WTC11 (cell line): Measurements from ENCODE around the gene ZNF429.

Experiments
- ARID4B ChIP-seq: sonication (generic); formaldehyde crosslinking; IDR thresholded peaks from 2 replicates; pipeline ENCODE4 v1.8.0; 2023; ENCODE audit warnings: missing genetic modification reagents, mild to moderate bottlenecking, borderline replicate concordance
- ATF1 ChIP-seq: sonication (generic); formaldehyde crosslinking; IDR thresholded peaks from 2 replicates; pipeline ENCODE4 v1.8.1; 2023; ENCODE audit warnings: mild to moderate bottlenecking, moderate library complexity, missing genetic modification reagents
- ATF2 ChIP-seq: sonication (generic); formaldehyde crosslinking; IDR thresholded peaks from 2 replicates; pipeline ENCODE4 v1.8.1; 2022; ENCODE audit warnings: low read depth, missing genetic modification reagents, borderline replicate concordance
- ATF6 ChIP-seq: sonication (generic); formaldehyde crosslinking; IDR thresholded peaks from 2 replicates; pipeline ENCODE4 v1.8.1; 2023; ENCODE audit warnings: mild to moderate bottlenecking, missing genetic modification reagents
- CTCF ChIP-seq: fragments of 200-600 bp; IDR thresholded peaks from 2 replicates; pipeline ENCODE4 v1.8.0; 2022; ENCODE audit warnings: antibody characterized with exemption
- HMGXB4 ChIP-seq: sonication (generic); formaldehyde crosslinking; IDR thresholded peaks from 2 replicates; pipeline ENCODE4 v1.8.1; 2023; ENCODE audit warnings: mild to moderate bottlenecking, moderate library complexity, missing genetic modification reagents
- NFE2L1 ChIP-seq: sonication (generic); formaldehyde crosslinking; IDR thresholded peaks from 2 replicates; pipeline ENCODE4 v1.8.1; 2023; ENCODE audit warnings: missing genetic modification reagents
- NR3C1 ChIP-seq: sonication (generic); formaldehyde crosslinking; conservative IDR thresholded peaks from 2 replicates; pipeline ENCODE4 v1.8.1; 2023; ENCODE audit warnings: low read depth, mild to moderate bottlenecking, missing genetic modification reagents
- RELA ChIP-seq: sonication (generic); formaldehyde crosslinking; IDR thresholded peaks from 2 replicates; pipeline ENCODE4 v1.8.1; 2022; ENCODE audit warnings: missing genetic modification reagents, mild to moderate bottlenecking, borderline replicate concordance
- TCF7 ChIP-seq: sonication (generic); formaldehyde crosslinking; IDR thresholded peaks from 2 replicates; pipeline ENCODE4 v1.8.0; 2022; ENCODE audit warnings: mild to moderate bottlenecking, low read depth, missing genetic modification reagents, moderate library complexity
- TEAD4 ChIP-seq: sonication (generic); formaldehyde crosslinking; IDR thresholded peaks from 2 replicates; pipeline ENCODE4 v1.8.0; 2022; ENCODE audit warnings: mild to moderate bottlenecking, missing genetic modification reagents
- USF2 ChIP-seq: sonication (generic); formaldehyde crosslinking; IDR thresholded peaks from 2 replicates; pipeline ENCODE4 v1.8.1; 2023; ENCODE audit warnings: mild to moderate bottlenecking, missing genetic modification reagents, moderate library complexity

- TF ChIP-seq USF2 (CRISPR knock-in tag) (no peak), CTCF (no peak), NR3C1 (CRISPR knock-in tag) (no peak), TEAD4 (CRISPR knock-in tag) (no peak), NFE2L1 (CRISPR knock-in tag) (no peak), ATF2 (CRISPR knock-in tag) (no peak), ATF1 (CRISPR knock-in tag) (no peak), RELA (CRISPR knock-in tag) (no peak), HMGXB4 (CRISPR knock-in tag) (no peak), ATF6 (CRISPR knock-in tag) (no peak), ARID4B (CRISPR knock-in tag) (no peak), TCF7 (no peak)
These were observed 44.7 kb upstream of the ZNF429 start for GRCh38 chr19:21460686-21461085.
